HG03460 (cell line): ENCODE measurements around the gene PBXIP1.

Experiments used
- ATAC-seq: cut with Tn5 transposase; IDR thresholded peaks from one replicate; pipeline ENCODE4 v1.9.1; 2021; ENCODE audit not compliant: unreplicated experiment

Gene PBXIP1

DNA sequence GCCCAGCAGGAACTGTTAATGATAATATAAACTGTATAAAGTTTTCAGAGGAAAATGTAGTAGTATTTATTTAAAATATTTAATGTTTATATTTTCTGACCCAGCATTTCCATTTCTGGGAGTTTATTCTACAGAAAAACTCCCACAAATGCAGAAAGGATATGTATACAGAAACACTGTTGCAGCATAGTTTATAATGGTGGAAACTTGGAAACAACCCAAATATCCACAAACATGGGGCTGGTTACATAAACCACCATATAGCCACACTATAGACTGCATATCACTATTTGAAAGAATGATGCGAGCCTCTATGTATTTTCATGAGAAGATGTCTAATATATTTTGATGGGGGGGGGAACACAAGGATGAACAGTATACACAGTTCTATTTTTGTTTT lies 54.3 kb downstream of the PBXIP1 start:
- no peak for ATAC-seq

DNA sequence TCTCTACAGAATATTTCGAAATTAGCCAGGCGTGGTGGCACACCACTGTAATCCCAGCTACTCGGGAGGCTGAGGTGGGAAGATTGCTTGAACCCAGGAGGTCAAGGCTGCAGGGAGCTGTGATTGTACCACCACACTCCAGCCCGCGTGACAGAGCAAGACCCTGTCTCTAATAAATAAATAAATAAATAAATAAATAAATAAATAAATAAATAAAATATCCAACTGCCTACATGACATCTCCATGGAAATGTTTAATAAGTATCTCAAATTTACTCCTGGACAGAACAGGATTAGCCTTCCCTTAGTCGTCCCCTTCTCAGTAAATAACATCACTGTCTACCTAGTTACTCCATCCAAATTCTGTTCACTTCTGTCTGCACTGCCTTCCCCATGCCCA lies 56.9 kb downstream of the PBXIP1 start:
- no peak for ATAC-seq

DNA sequence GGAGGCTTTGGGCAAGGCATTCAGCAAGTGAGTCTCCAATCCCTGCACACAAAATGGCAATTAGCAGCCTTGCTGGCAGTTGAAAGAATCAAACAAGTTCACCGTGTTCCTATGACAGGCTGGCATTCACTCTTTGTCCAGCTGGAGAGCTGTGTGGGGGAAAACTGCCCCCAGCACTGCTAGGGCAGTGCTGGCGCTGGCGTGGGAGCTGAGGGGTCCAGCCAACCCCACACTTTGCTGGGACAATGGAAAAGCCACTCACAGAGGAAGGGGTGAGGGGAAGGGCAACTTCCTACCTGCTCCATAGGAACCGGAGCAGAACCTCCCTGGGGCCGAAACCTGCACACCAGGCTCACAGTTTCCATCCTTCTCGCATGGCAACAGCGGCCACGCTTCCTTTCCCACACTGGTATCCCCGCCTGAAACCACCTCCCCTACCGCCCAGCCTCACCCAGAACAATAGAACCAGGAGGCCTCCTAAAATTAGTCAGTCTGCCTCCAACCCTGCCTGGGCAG lies 59.1 kb downstream of the PBXIP1 start:
- ATAC-seq = no peak

DNA sequence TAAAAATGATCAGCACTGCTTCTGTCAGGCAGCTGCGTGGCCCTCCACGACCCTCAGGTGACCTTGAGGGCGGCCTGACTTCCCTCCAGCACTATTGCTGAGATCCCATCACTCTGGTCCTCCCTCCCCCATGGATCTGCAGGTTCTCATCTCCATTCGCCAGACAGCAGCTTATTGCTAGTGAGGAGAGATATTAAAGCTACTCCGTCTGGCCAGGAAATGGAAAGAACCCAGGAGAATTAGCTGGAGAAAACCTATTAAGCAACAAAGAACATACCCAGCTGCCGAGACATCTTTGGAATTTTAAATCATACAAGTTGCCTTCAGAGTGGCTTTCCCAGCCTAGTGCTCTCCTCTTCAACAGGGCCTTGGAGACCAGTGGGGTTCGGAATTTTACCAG lies 60.1 kb downstream of the PBXIP1 start:
- no peak for ATAC-seq
